T1000 (cell line): ENCODE measurements around the gene HAUS7.

ENCODE experiments used
- DNase-seq: peaks from one replicate; lab custom pipeline; 2025; ENCODE audit warnings: mixed read lengths; lab: John Stamatoyannopoulos, UW

HAUS7 gene

GRCh38 chrX:153470411-153471363 is at the start of gene HAUS7:
Gene HAUS7 (minus strand): TSS chrX:153470576. CDS start chrX:153470557, 19 bp downstream.
- peak; percentile 72 for DNase-seq

DNA sequence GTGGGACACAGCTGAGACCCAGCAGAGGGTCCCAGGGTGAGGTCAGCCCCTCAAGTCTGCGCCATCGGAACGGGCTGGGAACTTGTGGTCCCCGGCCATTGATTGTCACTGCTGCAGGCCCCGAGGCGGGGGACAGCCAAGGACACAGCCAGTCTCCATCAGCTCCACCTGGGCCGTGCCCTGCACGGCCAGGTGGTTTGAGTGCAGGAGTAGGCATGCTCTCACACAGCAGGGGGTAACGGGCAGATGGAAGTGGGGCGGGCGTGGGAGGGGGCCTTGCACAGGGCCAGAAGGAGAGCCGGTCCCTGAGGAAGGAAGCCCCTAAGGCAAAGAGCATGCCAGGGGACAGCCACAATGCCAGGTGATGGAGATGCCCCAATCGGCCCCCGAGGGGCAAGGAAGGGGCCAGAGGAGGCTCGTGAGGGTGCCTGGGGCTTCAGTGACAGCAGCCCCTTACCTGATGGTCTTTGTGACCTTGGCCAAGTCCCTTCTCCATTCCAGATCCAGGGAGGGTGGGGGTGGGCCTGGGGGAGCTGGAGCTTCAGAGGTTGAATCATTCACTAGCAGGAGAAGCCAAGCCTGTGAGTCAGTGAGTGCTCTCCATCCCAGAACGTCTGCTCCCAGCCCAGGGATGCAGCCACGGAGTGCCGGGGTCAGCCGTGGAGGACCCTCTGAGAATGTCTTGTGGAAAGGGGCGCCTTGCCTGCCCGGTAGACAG is 49.4 kb upstream of the HAUS7 start:
- no peak for DNase-seq

DNA sequence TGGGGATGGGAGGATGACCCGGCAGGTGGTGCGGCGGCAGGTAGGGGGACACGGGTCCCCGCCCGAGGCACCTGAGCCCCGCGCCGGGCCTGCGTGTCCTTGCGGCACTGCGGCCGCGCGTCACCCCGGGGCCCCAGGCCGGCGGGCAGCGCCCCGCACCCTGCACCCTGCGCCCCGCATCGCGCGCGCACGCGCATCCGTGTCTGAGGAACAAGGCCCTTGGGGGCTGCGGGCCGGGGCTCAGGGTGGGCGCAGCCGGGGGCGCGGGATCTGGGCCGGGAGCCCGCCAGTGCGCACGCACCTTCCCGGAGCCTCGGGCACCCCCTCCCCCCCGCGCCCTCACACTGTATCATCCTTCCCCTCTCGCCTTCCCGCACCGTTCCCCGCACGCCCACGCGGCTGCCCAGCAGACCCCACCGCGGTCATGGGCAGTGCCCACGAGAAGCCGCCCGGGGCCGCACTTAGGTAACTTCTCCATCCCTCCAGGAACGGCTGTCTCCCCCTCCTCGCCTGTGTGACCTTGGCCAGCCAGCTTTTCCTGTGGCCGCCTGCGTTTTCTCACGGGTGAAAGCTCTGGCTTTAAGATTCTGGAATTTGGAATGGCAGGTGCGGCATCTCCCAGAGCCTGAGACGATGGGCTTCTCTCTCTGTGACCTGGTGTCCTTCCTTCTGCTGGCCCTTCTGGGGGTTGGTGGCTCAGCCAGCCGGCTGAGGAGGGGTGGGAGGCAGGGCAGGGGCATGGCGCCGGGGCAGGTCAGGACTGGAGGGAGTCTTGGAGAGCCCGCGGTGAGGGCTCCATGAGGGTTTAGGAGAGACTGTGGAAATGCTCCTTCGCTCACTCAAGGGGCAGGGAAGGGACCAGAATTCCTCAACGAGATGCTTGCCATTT is 47.8 kb upstream of the HAUS7 start:
- DNase-seq, result no peak

- DNase-seq, result no peak
Observed at GRCh38 chrX:153517423-153517822, 47.0 kb upstream of the HAUS7 start, which contains the start of gene ATP2B3. Gene ATP2B3 (plus strand): TSS chrX:153517642. CDS start chrX:153536248, 18,606 bp downstream.

DNA sequence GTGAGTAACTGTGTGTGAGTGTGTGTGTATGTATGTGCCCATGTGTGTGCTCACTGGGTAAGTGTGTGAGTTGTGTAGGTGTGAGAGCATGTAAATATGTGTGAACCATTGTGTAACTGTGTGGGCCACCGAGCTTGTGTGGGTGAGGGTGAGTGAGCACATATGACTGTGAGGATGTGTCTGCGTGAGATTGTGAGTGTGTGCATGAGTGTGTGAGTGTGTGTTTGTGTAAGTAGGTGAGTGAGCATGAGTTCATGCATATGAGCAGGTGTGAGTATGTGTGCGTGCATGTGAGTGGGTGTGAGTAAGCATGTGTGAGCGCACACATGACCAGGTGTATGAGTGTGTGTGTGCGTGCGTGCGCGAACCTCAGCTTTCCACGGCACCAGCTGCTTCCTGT is 45.7 kb upstream of the HAUS7 start:
- DNase-seq, result no peak

DNA sequence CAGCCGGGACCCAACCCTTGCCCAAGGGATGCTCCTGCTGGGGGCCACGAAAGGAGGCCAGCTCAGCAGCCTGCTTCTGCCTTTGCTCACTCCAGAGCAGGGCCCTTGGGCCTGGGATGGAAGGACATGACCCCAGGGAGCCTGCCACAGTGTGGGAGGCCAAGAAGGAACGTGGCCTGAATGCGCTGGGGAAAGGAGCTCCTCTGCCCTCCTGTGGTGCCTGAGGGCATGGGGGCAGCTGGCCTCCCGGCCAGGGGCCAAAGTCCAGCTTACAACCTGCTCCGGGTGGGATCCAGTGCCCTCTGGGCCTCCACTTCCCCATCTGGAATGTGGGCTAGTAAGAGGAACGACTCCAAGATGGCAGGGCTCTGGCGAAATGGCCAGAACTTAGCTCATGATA is 45.1 kb upstream of the HAUS7 start:
- no peak for DNase-seq

- no peak for DNase-seq
Observed at GRCh38 chrX:153514259-153514658, 43.9 kb upstream of the HAUS7 start.

DNA sequence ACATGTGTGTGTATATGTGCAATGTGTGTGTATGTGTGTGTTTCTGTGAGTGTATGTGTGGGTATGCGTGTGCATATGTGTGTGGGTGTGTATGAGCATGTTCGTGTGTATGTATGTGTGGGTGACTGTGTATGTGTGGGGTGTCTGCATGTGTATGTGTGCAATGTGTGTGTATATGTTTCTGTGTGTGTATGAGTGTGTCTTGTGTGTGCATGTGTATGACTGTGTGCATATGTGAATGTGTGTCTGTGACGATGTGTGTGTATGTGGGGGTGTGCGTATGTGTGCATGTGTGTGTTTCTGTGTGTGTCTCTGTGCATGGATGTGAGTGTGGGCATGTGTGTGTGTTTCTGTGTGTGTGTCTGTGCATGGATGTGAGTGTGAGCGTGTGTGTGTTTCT is 42.9 kb upstream of the HAUS7 start:
- DNase-seq, result no peak

DNA sequence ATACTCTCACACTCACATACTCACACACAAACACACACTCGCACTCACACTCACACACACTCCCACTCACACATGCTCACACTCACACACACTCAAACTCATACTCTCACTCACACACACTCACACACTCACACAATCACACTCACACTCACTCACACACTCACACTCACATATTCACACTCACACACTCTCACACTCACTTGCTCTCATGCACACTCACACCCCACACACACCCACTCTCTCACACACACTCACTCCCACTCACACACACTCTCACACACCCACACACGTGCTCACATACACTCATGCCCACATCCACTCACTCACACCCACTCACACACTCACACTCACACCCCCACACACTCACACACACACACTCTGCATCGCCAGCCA is 42.1 kb upstream of the HAUS7 start:
- no peak for DNase-seq

DNA sequence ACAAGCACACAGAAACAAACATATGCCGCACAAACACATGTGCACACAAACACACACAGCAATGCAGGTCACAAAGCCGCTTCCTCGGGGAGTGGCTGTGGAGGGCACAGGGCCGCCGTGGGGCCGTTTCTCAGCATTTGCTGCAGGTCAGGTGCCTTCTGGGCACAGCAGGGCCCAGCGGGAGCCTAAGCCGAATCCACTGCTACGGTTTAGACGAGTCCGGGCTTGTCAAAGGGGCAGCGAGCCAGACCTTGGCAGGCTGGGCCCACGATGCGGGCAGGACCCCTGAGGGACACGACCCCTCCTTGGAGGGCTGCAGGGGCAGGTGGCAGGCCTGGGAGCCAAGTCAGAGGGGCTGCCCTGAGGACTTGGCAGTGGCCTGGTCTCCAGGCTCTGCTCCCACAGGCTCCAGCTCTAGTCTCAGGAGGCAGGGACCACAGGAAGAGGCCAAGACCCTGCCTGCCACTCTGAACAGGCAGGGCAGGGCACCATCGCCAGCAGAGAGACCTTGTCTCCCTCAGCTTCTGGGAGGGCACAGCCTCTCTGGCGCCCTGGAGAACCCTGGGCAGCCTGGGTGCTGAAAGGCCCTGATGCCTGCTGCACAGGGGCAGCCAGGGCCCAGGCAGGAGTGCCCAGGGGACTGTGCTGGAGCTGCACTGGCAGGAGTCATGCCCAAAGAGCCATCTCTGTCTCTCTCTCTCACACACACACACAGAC is 41.6 kb upstream of the HAUS7 start:
- DNase-seq, result no peak

DNA sequence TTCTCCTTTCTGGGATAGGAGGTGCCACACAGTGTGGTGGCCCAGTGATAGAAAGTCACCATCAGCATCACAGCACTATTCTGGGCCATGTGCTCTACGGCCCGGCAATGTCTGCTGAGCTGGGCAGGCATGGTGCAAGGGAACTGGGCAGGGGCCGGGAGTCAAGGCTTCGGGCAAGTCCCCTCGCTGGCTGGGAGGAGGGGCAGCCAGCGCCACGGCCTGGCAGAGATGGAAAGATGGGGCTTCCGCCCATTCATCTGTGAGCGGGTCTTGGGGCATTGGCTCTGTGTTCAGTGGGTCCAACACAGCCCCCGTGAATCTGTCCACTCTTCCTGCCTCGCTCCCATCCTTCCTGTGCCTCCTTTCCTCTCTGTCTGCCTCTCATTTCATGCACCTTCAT is 40.0 kb upstream of the HAUS7 start:
- no peak for DNase-seq

DNA sequence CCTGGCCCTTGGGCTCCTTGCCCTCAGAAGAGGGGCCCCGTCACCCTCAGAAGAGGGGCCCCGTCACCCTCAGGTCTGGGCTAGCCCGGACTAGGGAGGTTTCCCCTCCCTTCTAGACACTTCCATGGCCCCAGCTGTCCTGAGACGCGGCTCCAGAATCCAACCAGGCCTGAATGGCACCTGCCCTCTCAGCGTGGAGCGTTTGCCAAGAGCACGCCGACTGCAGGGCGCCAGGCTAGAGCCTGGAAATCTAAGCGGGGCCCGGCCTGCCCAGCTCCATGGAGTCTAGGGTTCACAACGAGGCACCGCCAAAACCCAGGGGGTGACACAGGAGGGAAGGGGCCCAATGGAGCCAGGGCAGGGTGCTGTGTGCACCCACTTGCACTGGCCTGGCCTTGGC is 39.2 kb upstream of the HAUS7 start:
- DNase-seq, result no peak

- peak; percentile 40 for DNase-seq
Observed at GRCh38 chrX:153507484-153508178, 37.3 kb upstream of the HAUS7 start.

DNA sequence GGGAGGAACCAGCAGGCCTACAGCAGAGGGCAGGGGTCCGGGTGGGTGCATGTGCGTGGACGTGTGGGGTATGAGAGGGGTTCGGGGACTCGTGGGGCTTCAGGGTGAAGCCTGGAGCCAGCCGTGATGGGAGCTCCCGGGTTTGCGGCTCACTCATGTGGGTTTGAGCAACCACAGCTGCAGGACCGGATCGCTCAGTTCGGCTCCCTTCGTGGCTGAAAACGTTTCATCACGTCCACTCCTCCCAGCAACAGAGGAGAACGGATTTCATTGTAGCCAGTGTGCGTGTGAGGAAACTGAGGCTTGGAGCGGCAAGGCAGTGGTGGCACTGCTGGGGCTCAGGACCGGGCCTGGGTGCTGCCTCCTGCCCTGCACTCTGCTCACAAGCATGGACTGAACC is 35.0 kb upstream of the HAUS7 start:
- DNase-seq, result no peak

GRCh38 chrX:153504445-153505016 is 34.2 kb upstream of the HAUS7 start:
- no peak for DNase-seq

- no peak for DNase-seq
Observed at GRCh38 chrX:153502796-153503195, 32.4 kb upstream of the HAUS7 start.

DNA sequence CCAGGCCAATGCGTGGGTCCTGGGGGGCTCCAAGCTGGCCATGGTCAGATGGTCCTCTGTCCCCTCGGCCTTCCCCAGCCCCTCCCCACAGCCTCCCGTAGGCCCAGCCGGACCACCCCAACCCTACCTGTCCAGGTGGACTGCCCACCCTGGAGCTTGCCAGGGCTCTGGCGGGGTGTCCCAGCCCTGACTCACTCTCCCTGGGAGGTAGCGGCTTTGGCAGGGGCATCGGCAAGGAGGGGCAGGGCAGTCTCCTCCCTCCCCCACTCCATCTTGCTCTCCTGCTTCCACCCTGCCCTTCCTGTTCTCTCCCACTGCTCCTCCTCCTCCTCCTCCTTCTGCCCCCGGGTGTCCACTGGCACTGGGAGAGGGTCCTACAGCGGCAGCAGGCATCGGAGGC is 31.8 kb upstream of the HAUS7 start:
- no peak for DNase-seq

GRCh38 chrX:153501530-153501929 is 31.2 kb upstream of the HAUS7 start:
- DNase-seq, result no peak

DNA sequence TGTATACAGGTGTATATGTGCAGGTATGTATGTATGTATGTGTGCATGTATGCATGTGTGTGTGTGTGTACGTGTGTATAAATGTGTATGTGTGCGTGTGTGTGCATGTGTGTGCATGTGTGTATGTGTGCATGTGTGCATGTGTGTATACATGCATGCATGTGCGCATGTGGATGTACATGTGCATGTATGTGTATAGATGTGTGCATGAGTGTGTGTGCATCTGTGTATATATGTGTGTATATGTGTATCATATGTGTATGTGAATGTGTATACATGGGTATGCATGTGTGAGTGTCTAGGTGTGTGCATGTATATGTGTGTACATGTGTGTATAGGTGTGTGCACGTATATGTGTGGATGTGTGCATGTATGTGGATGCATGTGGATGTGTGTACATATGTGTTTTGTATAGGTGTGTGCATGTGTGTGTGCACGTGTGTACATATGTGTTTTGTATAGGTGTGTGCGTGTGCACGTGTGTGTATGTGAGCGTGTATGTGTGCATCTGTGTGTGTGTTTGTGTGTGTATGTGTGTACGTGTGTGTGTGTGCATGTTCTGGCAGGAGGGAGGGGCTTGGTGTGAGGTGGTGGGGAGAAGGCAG is 30.4 kb upstream of the HAUS7 start:
- DNase-seq, result no peak

DNA sequence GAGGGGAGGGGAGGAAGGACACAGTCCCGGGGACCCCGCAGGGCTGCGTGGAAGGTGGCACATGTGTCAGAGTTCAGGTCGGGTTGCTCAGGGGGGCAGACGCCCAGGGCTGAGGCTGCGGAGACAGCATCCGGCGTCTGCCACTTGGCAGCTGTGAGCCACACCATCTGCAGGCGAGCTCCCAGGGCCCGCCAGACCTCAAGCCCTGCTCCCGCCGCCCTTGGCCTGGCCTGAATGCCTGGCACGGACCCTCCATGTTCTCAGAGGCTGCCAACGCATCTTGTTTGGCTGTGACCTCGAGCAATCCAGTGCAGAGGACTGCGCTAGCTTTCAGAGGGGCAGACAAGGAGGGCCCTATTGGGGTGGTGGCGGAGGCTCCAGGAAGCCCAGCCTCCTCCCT is 29.5 kb upstream of the HAUS7 start:
- no peak for DNase-seq
